HepG2 (cell line): ENCODE data around the gene GYS1.
"Not testable (repeated sequence)": the region's sequence is repeated elsewhere in the genome, so short reads cannot be mapped to it uniquely, and the experiment has no call there.

Source experiments
- CTCF ChIP-seq: sonication (generic); formaldehyde crosslinking; IDR thresholded peaks from 2 replicates; pipeline ENCODE4 v1.5.0; 2020; ENCODE audit warnings: mild to moderate bottlenecking, missing genetic modification reagents, moderate library complexity
- PHF20 ChIP-seq: sonication (generic); formaldehyde crosslinking; IDR thresholded peaks from 2 replicates; pipeline ENCODE4 v1.5.0; 2020; ENCODE audit warnings: mild to moderate bottlenecking, missing genetic modification reagents
- SIN3A ChIP-seq: IDR thresholded peaks from 2 replicates; pipeline ENCODE4 v1.6.1; 2011; ENCODE audit warnings: low read depth, mild to moderate bottlenecking, control low read depth, low read length, borderline replicate concordance

DNA sequence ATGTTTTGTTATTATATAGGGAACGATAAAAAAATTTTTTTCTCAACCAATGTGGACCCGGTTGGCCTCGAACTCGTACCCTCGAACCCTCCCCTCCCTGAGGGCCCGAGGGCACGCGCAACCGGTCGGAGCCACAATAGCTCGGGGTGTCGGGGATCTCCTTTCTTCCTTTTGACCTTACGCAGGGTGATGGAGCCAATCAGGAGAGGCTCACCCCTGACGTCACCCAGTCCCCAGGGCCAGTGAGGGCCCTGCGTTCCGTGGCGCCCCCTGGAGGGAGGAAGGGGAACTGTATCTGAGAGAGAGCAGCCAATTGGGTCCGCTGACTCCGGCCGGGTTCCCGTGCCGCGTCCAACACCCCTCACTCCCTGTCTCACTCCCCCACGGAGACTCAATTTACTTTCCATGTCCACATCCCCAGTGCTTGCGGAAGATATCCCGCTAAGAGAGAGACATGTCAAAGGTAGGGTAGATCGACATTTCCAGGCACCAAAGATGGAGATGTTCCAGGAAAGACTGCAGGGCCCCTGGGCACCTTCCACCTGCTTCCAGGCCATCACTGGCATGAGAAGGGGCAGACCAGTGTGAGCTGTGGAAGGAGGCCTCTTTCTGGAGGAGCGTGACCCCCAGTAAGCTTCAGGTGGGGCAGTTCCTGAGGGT is 38.7 kb upstream of the GYS1 start, which contains the start of gene CGB2:
- not testable (repeated sequence) for TF ChIP-seq PHF20 (CRISPR knock-in tag); SIN3A
- peak; percentile 61 for TF ChIP-seq CTCF
